ENCODE data around the gene TRAF5. TPM values are rescaled to one million over a fixed set of nuclear protein-coding genes. Genes with fewer than 3 reads are reported as not detected.
"Not testable (repeated sequence)": the region's sequence is repeated elsewhere in the genome, so short reads cannot be mapped to it uniquely, and the experiment has no call there.

The TRAF5 gene
- total RNA-seq, 1 donor from 2014 or later: 36.3 TPM

- DNase-seq (ENCODE audit: low spot score): no peak
Measured at GRCh38 chr1:211347077-211347844, 20.6 kb downstream of the TRAF5 start.

- no peak for DNase-seq (ENCODE audit: low spot score)
Measured at GRCh38 chr1:211348547-211348946, 21.9 kb downstream of the TRAF5 start.

- no peak for DNase-seq (ENCODE audit: low spot score)
Measured at GRCh38 chr1:211349741-211350140, 23.1 kb downstream of the TRAF5 start.

GRCh38 chr1:211352055-211352454 is 25.4 kb downstream of the TRAF5 start:
- not testable (repeated sequence) for DNase-seq (ENCODE audit: low spot score)

GRCh38 chr1:211352465-211352864 is 25.8 kb downstream of the TRAF5 start:
- DNase-seq (ENCODE audit: low spot score): no peak

- no peak for DNase-seq (ENCODE audit: low spot score)
Measured at GRCh38 chr1:211352985-211353515, 26.4 kb downstream of the TRAF5 start.

GRCh38 chr1:211353562-211354212 is 27.1 kb downstream of the TRAF5 start:
- DNase-seq (ENCODE audit: low spot score): no peak

- no peak for DNase-seq (ENCODE audit: low spot score)
Measured at GRCh38 chr1:211355873-211356272, 29.2 kb downstream of the TRAF5 start.

GRCh38 chr1:211356723-211357407 is 30.2 kb downstream of the TRAF5 start:
- DNase-seq (ENCODE audit: low spot score): no peak

GRCh38 chr1:211358685-211359084 is 32.1 kb downstream of the TRAF5 start:
- no peak for DNase-seq (ENCODE audit: low spot score)

GRCh38 chr1:211359876-211360275 is 33.2 kb downstream of the TRAF5 start:
- DNase-seq (ENCODE audit: low spot score): no peak

GRCh38 chr1:211361202-211361601 is 34.6 kb downstream of the TRAF5 start:
- no peak for DNase-seq (ENCODE audit: low spot score)

GRCh38 chr1:211369640-211370039 is 43.0 kb downstream of the TRAF5 start:
- no peak for DNase-seq (ENCODE audit: low spot score)

GRCh38 chr1:211370669-211371068 is 44.0 kb downstream of the TRAF5 start:
- DNase-seq (ENCODE audit: low spot score): no peak

GRCh38 chr1:211371406-211372105 is 44.9 kb downstream of the TRAF5 start:
- DNase-seq (ENCODE audit: low spot score): no peak

- no peak for DNase-seq (ENCODE audit: low spot score)
Measured at GRCh38 chr1:211372463-211372862, 45.8 kb downstream of the TRAF5 start.

GRCh38 chr1:211375146-211375818 is 48.6 kb downstream of the TRAF5 start:
- no peak for DNase-seq (ENCODE audit: low spot score)

GRCh38 chr1:211375949-211376348 is 49.3 kb downstream of the TRAF5 start:
- DNase-seq (ENCODE audit: low spot score): no peak

GRCh38 chr1:211376807-211377470 is 50.3 kb downstream of the TRAF5 start:
- DNase-seq (ENCODE audit: low spot score): no peak

GRCh38 chr1:211377539-211378450 is 51.2 kb downstream of the TRAF5 start:
- no peak for DNase-seq (ENCODE audit: low spot score)
